ENCODE results near the gene SVOPL.

Gene SVOPL

GRCh38 chr7:138550337-138550736 is 150.8 kb downstream of the SVOPL start:
- no peak for TF ChIP-seq CTCF (IDR thresholded peaks at IDR 0.05; ENCODE audit: low read depth, low read length)
- no peak for DNase-seq
- H3K27me3 ChIP-seq (ENCODE audit: insufficient read depth, low read depth, severe bottlenecking) = no peaks in the 10 kb centered on the region
- peaks cover 47% of the 10 kb centered on the region for H3K36me3 ChIP-seq
- no peak overlapping the region for H3K4me3 ChIP-seq (ENCODE audit: low read depth, low read length)
- no peak overlapping the region for H3K27ac ChIP-seq
- H3K9me3 ChIP-seq (ENCODE audit: severe bottlenecking) = no peaks in the 10 kb centered on the region

- peaks cover 45% of the 10 kb centered on the region for H3K36me3 ChIP-seq
- TF ChIP-seq CTCF (IDR thresholded peaks at IDR 0.05; ENCODE audit: low read depth, low read length) = no peak
- H3K27me3 ChIP-seq (ENCODE audit: insufficient read depth, low read depth, severe bottlenecking) = no peaks in the 10 kb centered on the region
- no peak for DNase-seq
- H3K27ac ChIP-seq = no peak overlapping the region
- no peaks in the 10 kb centered on the region for H3K9me3 ChIP-seq (ENCODE audit: severe bottlenecking)
- H3K4me3 ChIP-seq (ENCODE audit: low read depth, low read length) = no peak overlapping the region
These were observed 152.1 kb downstream of the SVOPL start for GRCh38 chr7:138549082-138549481.

- Histone ChIP-seq H3K9me3 (ENCODE audit: severe bottlenecking) (no peaks in the 10 kb centered on the region), H3K27ac (no peak overlapping the region), H3K27me3 (ENCODE audit: insufficient read depth, low read depth, severe bottlenecking) (no peaks in the 10 kb centered on the region), H3K36me3 (peaks cover 34% of the 10 kb centered on the region), H3K4me3 (ENCODE audit: low read depth, low read length) (no peak overlapping the region)
- no peak for TF ChIP-seq CTCF (IDR thresholded peaks at IDR 0.05; ENCODE audit: low read depth, low read length)
- no peak for DNase-seq
These were observed 154.3 kb downstream of the SVOPL start for GRCh38 chr7:138546829-138547228.

GRCh38 chr7:138546064-138546619 is 155.0 kb downstream of the SVOPL start:
- Histone ChIP-seq H3K9me3 (ENCODE audit: severe bottlenecking) (no peaks in the 10 kb centered on the region), H3K27me3 (ENCODE audit: insufficient read depth, low read depth, severe bottlenecking) (no peaks in the 10 kb centered on the region), H3K27ac (no peak overlapping the region), H3K4me3 (ENCODE audit: low read depth, low read length) (no peak overlapping the region), H3K36me3 (peaks cover 31% of the 10 kb centered on the region)
- DNase-seq = no peak
- no peak for TF ChIP-seq CTCF (IDR thresholded peaks at IDR 0.05; ENCODE audit: low read depth, low read length)

GRCh38 chr7:138545123-138545522 is 156.0 kb downstream of the SVOPL start:
- Histone ChIP-seq H3K27ac (no peak overlapping the region), H3K27me3 (ENCODE audit: insufficient read depth, low read depth, severe bottlenecking) (no peaks in the 10 kb centered on the region), H3K4me3 (ENCODE audit: low read depth, low read length) (no peak overlapping the region), H3K36me3 (peaks cover 36% of the 10 kb centered on the region), H3K9me3 (ENCODE audit: severe bottlenecking) (no peaks in the 10 kb centered on the region)
- TF ChIP-seq CTCF (IDR thresholded peaks at IDR 0.05; ENCODE audit: low read depth, low read length) = no peak
- no peak for DNase-seq
